Diencephalon (tissue), 1 donor: Measurements from ENCODE around the gene SRGAP3. TPM values are rescaled to one million over a fixed set of nuclear protein-coding genes. Genes with fewer than 3 reads are reported as not detected.

Experiments
- small RNA-seq: library from RNA; depleted of rRNA; stranded (forward); fragments of <200 nt; gene quantifications from one replicate; pipeline ENCODE3, GENCODE V24; 2014
- total RNA-seq: library from RNA; depleted of rRNA; stranded (reverse); fragments of >200 nt; gene quantifications from one replicate; pipeline ENCODE4 v1.2.3, GENCODE V29; 2014

SRGAP3 gene
- 106 TPM for total RNA-seq

GRCh38 chr3:9249273-9250192, at the start of gene SRGAP3:
Gene SRGAP3 (minus strand): TSS chr3:9249646. CDS start chr3:9248951, 695 bp downstream.

GRCh38 chr3:8963137-8963853, 286.2 kb downstream of the SRGAP3 start, which contains the start of gene RAD18:
Gene RAD18 (minus strand): TSS chr3:8963472. CDS start chr3:8963385, 87 bp downstream.

Small RNA genes lying within 50 kb of the gene (small RNA-seq; reads per million reads assigned to genes)
- gene RF00416, result not detected

Other genes with a start within 250 kb of the SRGAP3 start
- 59.1 TPM for gene THUMPD3, start 113.4 kb upstream of the SRGAP3 start, total RNA-seq
- 60.9 TPM for gene SETD5, start 148.0 kb upstream of the SRGAP3 start, total RNA-seq